Activated T-helper 2 cell treated with anti-CD3 and anti-CD28 coated beads, Interferon-gamma antibody, Interleukin-2, Interleukin-4, amounts not matched to agents 10 μg/mL and 5 μg/mL and 100 μg/mL, durations not matched to agents 14 hours and 24 hours and 36 hours (primary cell): Measurements from ENCODE around the gene ADAMTS17. TPM values are rescaled to one million over a fixed set of nuclear protein-coding genes. Genes with fewer than 3 reads are reported as not detected.
"Not testable (repeated sequence)": the region's sequence is repeated elsewhere in the genome, so short reads cannot be mapped to it uniquely, and the experiment has no call there.

Source experiments
- DNase-seq: peaks from one replicate; pipeline ENCODE4 v3.0.0; 2021; ENCODE audit warnings: low spot score
- H3K27ac Mint-ChIP-seq: one replicate; pipeline ENCODE4 v1.8.0; 2021; ENCODE audit warnings: mixed read lengths
- H3K27me3 Mint-ChIP-seq: one replicate; pipeline ENCODE4 v1.8.0; 2021; ENCODE audit warnings: low read depth, mixed read lengths
- H3K36me3 Mint-ChIP-seq: one replicate; pipeline ENCODE4 v1.8.0; 2021; ENCODE audit warnings: low read depth, mixed read lengths
- H3K4me1 Mint-ChIP-seq: one replicate; pipeline ENCODE4 v1.8.0; 2021; ENCODE audit warnings: low read depth, mixed read lengths
- H3K4me3 Mint-ChIP-seq: one replicate; pipeline ENCODE4 v1.8.0; 2021; ENCODE audit warnings: low read depth, mild to moderate bottlenecking, moderate library complexity, mixed read lengths
- H3K9me3 Mint-ChIP-seq: one replicate; pipeline ENCODE4 v1.8.0; 2021; ENCODE audit warnings: mixed read lengths
- intact Hi-C: fragments of 100-400 bp; cut with micrococcal nuclease; formaldehyde crosslinking; loops from one replicate; pipeline ENCODE4 v1.15.1; 2023
- total RNA-seq: library from RNA; stranded (reverse); gene quantifications from 2 replicates; pipeline ENCODE4 v1.2.3, GENCODE V29; 2022

The ADAMTS17 gene
- total RNA-seq, 1 donor from 2014 or later = 1.1 TPM

DNA sequence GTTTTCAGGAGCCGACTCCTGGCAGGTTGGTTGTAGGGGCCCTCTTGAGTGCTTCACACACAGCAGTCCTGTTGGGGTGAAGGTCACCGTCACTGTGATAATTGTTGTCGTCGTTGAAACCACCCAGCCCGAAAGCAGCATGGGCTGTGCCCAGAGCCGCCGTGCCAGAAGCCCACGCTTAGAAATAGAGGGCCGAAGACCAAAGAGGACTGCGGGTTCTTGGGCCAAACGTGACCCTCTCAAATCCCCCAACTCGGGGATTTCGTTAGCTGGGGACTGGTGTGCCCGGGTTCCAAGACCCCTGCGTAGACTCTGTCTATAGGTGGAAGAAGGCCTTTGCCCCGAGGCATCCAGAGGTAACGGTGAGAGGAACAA, 7.5 kb upstream of the ADAMTS17 start:
- Mint-ChIP-seq H3K9me3 (no peaks in the 10 kb centered on the region), H3K27ac (no peak overlapping the region), H3K36me3 (no peaks in the 10 kb centered on the region), H3K27me3 (peaks cover 22% of the 10 kb centered on the region), H3K4me3 (peak overlapping the region; percentile 86), H3K4me1 (peaks cover 4% of the 10 kb centered on the region)
- intact Hi-C loops = loop anchor here (10.0 kb wide), 1 partner anchor 235 kb away; no protein-coding TSS in a partner anchor
- no peak for DNase-seq

DNA sequence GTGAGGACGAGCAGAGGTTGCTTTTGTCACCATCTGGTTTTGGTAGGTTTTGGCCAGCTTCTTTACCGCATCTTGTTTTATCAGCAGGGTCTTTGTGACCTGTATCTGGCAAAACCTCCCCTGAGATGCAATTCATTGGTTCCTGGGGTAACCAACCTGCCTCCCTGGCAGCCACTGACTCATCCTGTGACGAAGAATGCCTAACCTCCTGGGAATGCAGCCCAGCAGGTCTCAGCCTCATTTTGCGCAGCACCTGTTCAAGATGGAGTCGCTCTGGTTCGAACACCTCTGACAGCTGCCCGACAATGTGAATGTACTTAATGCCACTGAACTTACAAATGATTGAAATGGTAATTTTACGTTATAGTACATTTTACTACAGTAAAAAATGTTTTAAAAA, 6.8 kb upstream of the ADAMTS17 start:
- H3K9me3 Mint-ChIP-seq = no peaks in the 10 kb centered on the region
- intact Hi-C loops = loop anchor here (10.0 kb wide), 1 partner anchor 234 kb away; no protein-coding TSS in a partner anchor
- peaks cover 4% of the 10 kb centered on the region for H3K4me1 Mint-ChIP-seq
- H3K27ac Mint-ChIP-seq = no peak overlapping the region
- no peak for DNase-seq
- peaks cover 27% of the 10 kb centered on the region for H3K27me3 Mint-ChIP-seq
- no peaks in the 10 kb centered on the region for H3K36me3 Mint-ChIP-seq
- H3K4me3 Mint-ChIP-seq = no peak overlapping the region

DNA sequence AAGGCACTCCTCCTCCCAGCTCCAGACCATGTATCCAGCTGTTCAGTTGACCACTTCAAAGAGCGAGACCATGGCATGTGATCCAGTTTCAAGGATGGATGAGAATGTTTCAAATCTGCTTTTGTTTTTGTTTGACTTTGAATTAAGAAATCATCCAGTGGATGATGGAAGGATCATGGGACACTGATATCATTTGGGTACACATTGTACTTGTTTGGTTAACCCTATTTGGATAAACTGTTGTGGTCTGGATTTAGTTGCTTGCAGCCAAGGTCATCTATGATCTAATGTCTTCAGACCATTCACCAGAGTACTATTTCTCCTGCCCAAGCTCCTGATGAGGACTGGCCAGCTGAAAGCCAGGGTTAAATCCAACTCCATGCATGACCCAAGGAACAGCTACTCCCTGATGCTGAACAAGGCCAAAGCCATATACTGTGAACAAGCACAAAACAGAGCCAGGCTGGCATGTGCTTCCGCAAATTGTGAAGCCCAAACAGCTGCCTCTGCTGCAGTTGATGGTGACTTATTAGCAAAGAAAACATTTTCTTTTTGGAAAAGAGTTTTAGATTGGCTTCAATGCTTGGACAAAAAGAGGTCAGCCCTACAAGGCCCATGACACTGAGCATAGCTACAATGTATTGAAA, 5.2 kb upstream of the ADAMTS17 start:
- H3K4me3 Mint-ChIP-seq = no peak overlapping the region
- no peak for DNase-seq
- no peak overlapping the region for H3K27ac Mint-ChIP-seq
- intact Hi-C loops = loop anchor here (10.0 kb wide), 1 partner anchor 232 kb away; no protein-coding TSS in a partner anchor
- H3K4me1 Mint-ChIP-seq = peaks cover 6% of the 10 kb centered on the region
- no peaks in the 10 kb centered on the region for H3K9me3 Mint-ChIP-seq
- peaks cover 34% of the 10 kb centered on the region for H3K27me3 Mint-ChIP-seq
- H3K36me3 Mint-ChIP-seq = no peaks in the 10 kb centered on the region

DNA sequence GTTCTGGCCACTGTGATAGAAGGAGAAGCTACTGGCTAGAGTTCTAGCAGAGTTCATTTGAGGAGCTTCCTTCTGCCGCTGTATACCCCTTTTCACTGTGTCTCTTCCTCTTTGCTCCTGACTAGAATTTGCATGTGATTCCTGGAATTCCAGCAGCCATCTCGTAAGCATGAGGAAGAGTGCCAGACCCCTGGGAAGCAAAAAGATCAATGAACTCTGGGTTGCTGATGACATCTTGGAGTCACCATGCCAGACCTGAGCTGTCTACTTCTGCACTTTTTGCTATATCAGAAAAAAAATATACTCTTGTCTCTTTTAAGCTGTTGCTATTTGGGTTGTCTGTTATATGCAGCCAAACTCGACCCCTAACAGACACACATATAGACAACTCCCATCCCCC, 3.7 kb upstream of the ADAMTS17 start:
- Mint-ChIP-seq H3K27ac (no peak overlapping the region), H3K36me3 (no peaks in the 10 kb centered on the region), H3K4me1 (peaks cover 2% of the 10 kb centered on the region), H3K9me3 (no peaks in the 10 kb centered on the region), H3K4me3 (no peak overlapping the region), H3K27me3 (peaks cover 35% of the 10 kb centered on the region)
- intact Hi-C loops = loop anchor here (10.0 kb wide), 1 partner anchor 231 kb away; no protein-coding TSS in a partner anchor
- no peak for DNase-seq

DNA sequence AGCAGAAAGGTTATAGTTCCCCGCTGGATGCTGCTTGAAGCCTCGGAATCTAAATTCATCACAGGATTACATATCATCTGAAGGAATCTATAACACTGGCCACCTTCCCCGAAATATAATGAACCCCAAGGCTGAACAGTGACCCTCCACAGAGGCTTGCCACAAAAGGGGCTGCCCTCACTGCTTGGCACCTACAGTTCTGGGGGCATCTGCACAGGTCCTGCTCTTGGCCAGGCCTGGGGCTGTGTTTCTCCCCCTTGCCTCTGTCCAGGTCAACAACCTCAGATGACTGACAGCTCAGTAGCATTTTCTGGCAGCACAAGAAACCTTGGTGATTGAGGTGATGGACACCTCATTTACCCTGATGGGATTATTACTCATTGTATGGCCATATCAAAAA, 1.5 kb upstream of the ADAMTS17 start:
- intact Hi-C loops = loop anchor here (5.0 to 10.0 kb wide), 2 partner anchors 228 to 529 kb away; no protein-coding TSS in a partner anchor
- no peak overlapping the region for H3K4me3 Mint-ChIP-seq
- peaks cover 1% of the 10 kb centered on the region for H3K4me1 Mint-ChIP-seq
- no peaks in the 10 kb centered on the region for H3K9me3 Mint-ChIP-seq
- no peak for DNase-seq
- H3K27ac Mint-ChIP-seq = no peak overlapping the region
- no peaks in the 10 kb centered on the region for H3K36me3 Mint-ChIP-seq
- H3K27me3 Mint-ChIP-seq = peaks cover 54% of the 10 kb centered on the region

DNA sequence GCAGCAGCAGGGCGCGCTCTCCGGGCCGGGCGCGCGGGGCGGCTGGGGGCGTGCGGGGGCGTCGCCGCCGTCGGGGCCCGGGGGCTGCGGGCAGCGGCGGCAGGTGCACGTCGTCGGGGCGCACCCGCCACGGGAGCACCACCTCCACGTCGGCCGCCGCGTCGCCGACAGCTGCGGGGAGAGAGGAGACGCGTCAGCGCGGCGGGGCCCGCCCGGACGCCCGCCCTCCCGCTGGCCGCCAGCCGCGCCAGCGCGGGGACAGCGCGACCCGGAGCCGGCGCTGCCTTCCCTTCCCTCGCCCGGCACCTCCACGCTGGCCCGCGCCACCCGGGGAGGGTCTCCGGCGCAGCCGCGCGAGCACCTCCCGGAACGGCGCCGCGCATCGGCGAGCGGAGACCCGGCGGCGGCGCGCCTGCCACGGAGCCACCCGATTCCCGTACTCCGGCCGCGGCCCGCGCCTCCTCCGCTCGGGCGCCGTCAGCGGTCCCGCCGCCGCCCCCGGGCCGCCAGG, 481 bp downstream of the ADAMTS17 start:
- peak; percentile 21 for DNase-seq
- peaks cover 1% of the 10 kb centered on the region for H3K4me1 Mint-ChIP-seq
- H3K36me3 Mint-ChIP-seq = no peaks in the 10 kb centered on the region

DNA sequence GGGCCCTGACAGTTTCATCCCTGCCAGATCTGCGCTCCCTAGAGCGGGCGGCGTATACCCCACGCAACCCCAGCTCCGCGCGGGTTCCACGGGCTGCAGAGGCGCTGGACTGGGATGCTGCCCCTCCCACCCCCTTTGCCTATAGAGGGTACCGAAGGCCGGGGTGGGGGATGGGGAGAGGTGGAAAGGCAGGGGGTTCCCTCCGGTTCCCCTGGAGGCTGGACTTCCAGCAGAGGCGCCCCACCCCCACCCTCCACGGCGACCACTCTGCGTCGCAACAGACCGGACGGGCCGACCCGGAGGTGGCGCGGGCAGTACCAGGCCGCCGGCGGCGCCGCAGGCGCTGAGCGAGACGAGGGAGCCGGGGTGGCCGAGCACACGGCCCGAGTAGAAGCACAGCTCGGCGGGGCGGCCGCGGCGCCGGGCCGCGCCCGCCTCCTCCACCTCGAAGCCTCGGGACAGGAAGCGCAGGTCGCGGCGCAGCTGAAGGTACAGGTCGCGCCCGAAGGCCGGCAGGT, 995 bp downstream of the ADAMTS17 start:
- Mint-ChIP-seq H3K27ac (no peak overlapping the region), H3K4me1 (peaks cover 1% of the 10 kb centered on the region), H3K9me3 (no peaks in the 10 kb centered on the region), H3K4me3 (peak overlapping the region; percentile 65), H3K27me3 (peaks cover 54% of the 10 kb centered on the region), H3K36me3 (no peaks in the 10 kb centered on the region)
- intact Hi-C loops = loop anchor here (5.0 to 10.0 kb wide), 2 partner anchors 226 to 532 kb away; no protein-coding TSS in a partner anchor
- DNase-seq = no peak

More for the DNA sequence above, 481 bp downstream of the ADAMTS17 start:
- intact Hi-C loops = loop anchor here (5.0 to 10.0 kb wide), 2 partner anchors 226 to 531 kb away; no protein-coding TSS in a partner anchor
- H3K27ac Mint-ChIP-seq = no peak overlapping the region
- peaks cover 59% of the 10 kb centered on the region for H3K27me3 Mint-ChIP-seq
- no peaks in the 10 kb centered on the region for H3K9me3 Mint-ChIP-seq
- H3K4me3 Mint-ChIP-seq = no peak overlapping the region

DNA sequence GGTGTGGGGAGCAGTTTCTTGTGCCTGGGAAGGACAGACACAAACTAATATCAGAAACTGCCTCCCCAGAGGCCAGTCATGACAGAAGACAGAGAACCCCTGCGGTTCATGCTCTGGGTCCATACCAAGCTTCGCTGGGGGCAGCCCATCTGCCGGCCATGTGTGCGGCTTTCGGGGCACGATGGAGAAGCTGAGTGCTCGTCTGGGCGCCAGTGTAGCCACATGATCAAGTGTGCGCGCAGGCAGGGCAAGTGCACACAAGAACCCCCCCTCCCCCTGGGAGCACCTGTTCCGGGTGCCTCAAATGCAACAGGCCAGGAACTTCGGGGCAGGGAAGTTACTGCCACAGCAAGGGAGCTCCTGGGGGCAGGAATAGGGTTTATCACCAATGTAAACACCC, 1.8 kb downstream of the ADAMTS17 start:
- no peaks in the 10 kb centered on the region for H3K9me3 Mint-ChIP-seq
- intact Hi-C loops = loop anchor here (2.0 to 10.0 kb wide), 3 partner anchors 225 to 532 kb away; no protein-coding TSS in a partner anchor
- peak overlapping the region; percentile 65 for H3K4me3 Mint-ChIP-seq
- H3K27me3 Mint-ChIP-seq = peaks cover 50% of the 10 kb centered on the region
- H3K27ac Mint-ChIP-seq = no peak overlapping the region
- no peak for DNase-seq
- no peaks in the 10 kb centered on the region for H3K36me3 Mint-ChIP-seq
- H3K4me1 Mint-ChIP-seq = peaks cover 1% of the 10 kb centered on the region

DNA sequence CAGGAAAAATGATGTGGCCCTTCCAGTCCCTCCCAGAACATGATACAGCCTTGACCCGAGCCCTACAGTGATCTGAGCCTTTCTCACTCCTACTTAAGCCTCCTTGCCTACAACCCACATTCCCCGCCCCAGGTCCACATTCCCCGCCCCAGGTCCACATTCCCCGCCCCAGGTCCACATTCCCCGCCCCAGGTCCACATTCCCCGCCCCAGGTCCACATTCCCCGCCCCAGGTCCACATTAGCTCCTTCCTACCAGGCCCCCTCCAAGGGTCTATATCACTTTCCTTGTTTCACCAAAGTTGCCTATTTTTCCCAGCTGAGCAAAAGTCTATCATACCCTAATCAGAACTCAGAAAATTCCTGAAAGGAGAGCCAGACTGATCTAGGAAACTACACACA, 2.3 kb downstream of the ADAMTS17 start:
- not testable (repeated sequence) for H3K36me3 Mint-ChIP-seq, H3K9me3 Mint-ChIP-seq, H3K4me1 Mint-ChIP-seq, DNase-seq, H3K27ac Mint-ChIP-seq
- intact Hi-C loops = loop anchor here (2.0 kb wide), 1 partner anchor 411 kb away; no protein-coding TSS in a partner anchor
- peak overlapping the region; percentile 43 for H3K4me3 Mint-ChIP-seq
- peaks cover 44% of the 10 kb centered on the region for H3K27me3 Mint-ChIP-seq

DNA sequence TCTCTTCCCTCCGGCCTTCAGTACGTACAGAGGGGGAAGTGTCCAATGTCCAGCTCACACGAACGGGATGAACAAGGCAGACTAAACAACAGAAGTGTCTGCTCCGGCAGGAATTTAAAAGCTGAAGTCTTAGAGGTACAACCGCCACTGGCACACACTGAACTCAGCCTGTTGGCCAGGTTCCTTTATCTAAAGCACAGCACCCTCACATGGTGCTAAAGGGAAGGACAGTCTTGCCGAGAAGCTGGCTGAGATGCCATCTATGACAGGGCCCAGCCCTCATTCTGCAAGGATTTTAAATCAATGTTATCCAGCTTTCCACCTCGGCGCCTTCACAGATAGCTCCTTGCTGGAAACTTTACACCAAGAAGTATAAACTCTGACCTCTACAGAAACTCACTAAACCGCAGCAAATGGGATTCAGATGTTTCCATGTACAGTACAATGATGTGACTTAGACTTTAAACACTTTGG, 2.8 kb downstream of the ADAMTS17 start:
- no peaks in the 10 kb centered on the region for H3K36me3 Mint-ChIP-seq
- peaks cover 1% of the 10 kb centered on the region for H3K4me1 Mint-ChIP-seq
- H3K27ac Mint-ChIP-seq = no peak overlapping the region
- no peaks in the 10 kb centered on the region for H3K9me3 Mint-ChIP-seq
- DNase-seq = peak; percentile 46
- peaks cover 40% of the 10 kb centered on the region for H3K27me3 Mint-ChIP-seq
- intact Hi-C loops = loop anchor here (2.0 kb wide), 1 partner anchor 410 kb away; no protein-coding TSS in a partner anchor
- H3K4me3 Mint-ChIP-seq = peak overlapping the region; percentile 43

DNA sequence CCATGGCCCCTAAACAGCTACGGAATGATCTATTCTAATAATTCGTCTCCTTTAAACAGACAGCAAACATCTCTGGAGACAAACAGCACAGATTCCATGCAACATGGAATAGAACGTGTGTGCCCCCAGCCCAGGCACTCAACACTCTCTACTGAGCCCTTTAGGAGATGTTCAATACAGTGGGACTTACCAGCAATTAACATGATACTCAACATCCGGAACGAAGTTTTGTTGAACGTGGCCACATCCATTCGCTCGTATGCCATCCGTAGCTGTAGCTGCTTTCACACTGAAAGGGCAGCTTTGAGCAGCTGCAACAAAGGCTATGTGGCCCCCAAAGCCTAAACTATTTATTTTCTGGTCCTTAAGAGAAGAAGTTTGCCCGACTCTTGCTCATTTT, 3.5 kb downstream of the ADAMTS17 start:
- no peak for DNase-seq
- Mint-ChIP-seq H3K9me3 (no peaks in the 10 kb centered on the region), H3K36me3 (no peaks in the 10 kb centered on the region), H3K27me3 (peaks cover 33% of the 10 kb centered on the region), H3K4me1 (peaks cover 1% of the 10 kb centered on the region), H3K4me3 (no peak overlapping the region), H3K27ac (no peak overlapping the region)
- intact Hi-C loops = loop anchor here (2.0 kb wide), 1 partner anchor 409 kb away; no protein-coding TSS in a partner anchor

DNA sequence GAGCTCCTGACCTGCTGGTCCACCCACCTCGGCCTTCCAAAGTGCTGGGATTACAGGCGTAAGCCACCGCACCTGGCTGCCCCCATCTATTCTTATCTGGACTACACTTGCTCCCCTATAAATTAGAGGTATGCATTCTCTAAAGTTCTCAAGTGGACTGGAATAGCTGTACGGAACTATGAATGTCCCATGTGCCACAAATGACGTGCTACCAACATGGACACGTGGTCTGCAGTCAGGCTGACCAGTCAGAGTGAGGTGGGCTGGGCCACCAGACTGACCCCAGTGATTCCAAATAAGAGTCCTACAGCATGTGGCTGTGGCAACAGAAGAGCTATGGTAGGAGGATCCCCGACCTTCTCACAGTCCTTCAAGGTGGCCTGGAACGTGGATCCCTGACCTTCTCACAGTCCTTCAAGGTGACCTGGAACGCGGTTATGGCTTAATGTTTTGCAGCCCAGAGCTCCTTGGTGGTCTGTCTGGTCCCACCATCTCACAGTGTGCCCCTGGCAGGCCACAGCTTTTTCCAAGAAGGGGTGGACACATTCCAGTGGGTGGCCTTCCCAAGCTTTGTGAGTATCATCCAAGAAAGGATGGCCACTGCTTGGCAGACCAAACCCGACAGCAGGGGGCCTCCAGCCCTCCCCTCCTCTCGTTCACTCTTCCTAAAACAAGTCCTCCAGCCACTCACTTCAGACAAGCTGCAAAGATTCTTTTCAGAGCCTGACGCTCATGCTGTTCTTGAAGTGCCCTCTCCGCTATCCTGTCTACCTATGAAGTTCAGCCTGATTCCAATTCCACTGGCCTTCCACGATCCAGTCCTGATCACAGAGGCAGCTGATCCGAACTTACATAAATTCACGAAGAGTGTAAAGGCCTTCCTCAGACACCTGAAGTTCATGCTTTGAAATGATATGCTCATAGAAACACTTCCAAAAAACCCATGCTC, 4.4 kb downstream of the ADAMTS17 start:
- no peak overlapping the region for H3K4me3 Mint-ChIP-seq

More for the DNA sequence above, 4.4 kb downstream of the ADAMTS17 start:
- H3K4me1 Mint-ChIP-seq = peaks cover 5% of the 10 kb centered on the region
- no peaks in the 10 kb centered on the region for H3K36me3 Mint-ChIP-seq
- intact Hi-C loops = loop anchor here (2.0 kb wide), 1 partner anchor 409 kb away; no protein-coding TSS in a partner anchor
- no peak for DNase-seq
- no peaks in the 10 kb centered on the region for H3K9me3 Mint-ChIP-seq
- no peak overlapping the region for H3K27ac Mint-ChIP-seq
- peaks cover 34% of the 10 kb centered on the region for H3K27me3 Mint-ChIP-seq
